MM.1S (cell line): ENCODE data around the gene FKBP8.

Experiments
- CTCF ChIP-seq: fragments of 300-600 bp; sonication (generic); IDR thresholded peaks from 2 replicates; pipeline ENCODE4 v1.5.1; 2016; ENCODE audit warnings: antibody characterized with exemption, low read length, mixed read lengths
- EZH2 ChIP-seq: fragments of 300-600 bp; sonication (generic); optimal IDR thresholded peaks from 2 replicates; pipeline ENCODE3; 2017; ENCODE audit warnings: low read depth, mild to moderate bottlenecking, antibody characterized with exemption, low read length, mixed read lengths

GRCh38 chr19:18536475-18536874 lies 6.9 kb downstream of the FKBP8 start:
- TF ChIP-seq EZH2, result no peak
- no peak for TF ChIP-seq CTCF
